ENCODE results near the gene EFR3B. TPM values are rescaled to one million over a fixed set of nuclear protein-coding genes. Genes with fewer than 3 reads are reported as not detected.

Gene EFR3B
- total RNA-seq, 1 donor from 2014 or later = 0.12 TPM

DNA sequence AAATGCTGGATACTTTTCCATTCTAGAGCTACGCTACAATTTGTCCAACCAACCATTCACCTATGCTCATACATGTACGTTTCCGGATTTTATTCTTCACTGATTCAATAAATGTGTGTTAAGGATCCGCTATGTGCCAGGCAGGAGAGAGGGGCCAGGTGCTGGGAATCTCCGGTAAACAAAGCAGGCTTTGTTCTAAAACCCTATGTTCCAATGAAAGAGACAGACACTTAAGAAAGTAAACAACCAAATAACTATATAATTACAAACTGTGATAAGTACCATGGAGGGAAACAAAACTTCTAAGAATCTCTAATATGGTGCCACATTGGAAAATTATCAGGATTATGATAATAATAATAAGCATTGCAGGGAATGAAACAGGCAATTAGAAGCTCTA is 148.7 kb downstream of the EFR3B start:
- Mint-ChIP-seq H3K4me3 (no peak overlapping the region), H3K27ac (no peak overlapping the region), H3K4me1 (no peaks in the 10 kb centered on the region), H3K36me3 (ENCODE audit: low read depth) (no peaks in the 10 kb centered on the region), H3K9me3 (no peaks in the 10 kb centered on the region), H3K27me3 (peaks cover 7% of the 10 kb centered on the region)
- no peak for DNase-seq
- intact Hi-C loops (cut with micrococcal nuclease) = loop anchor here (10.0 kb wide), 1 partner anchor 56 kb away; no protein-coding TSS in a partner anchor

- Mint-ChIP-seq H3K4me3 (no peak overlapping the region), H3K9me3 (no peaks in the 10 kb centered on the region), H3K4me1 (no peaks in the 10 kb centered on the region), H3K36me3 (ENCODE audit: low read depth) (no peaks in the 10 kb centered on the region), H3K27me3 (peaks cover 15% of the 10 kb centered on the region), H3K27ac (no peak overlapping the region)
- intact Hi-C loops (cut with micrococcal nuclease) = loop anchor here (5.0 to 10.0 kb wide), 2 partner anchors 60 to 782 kb away; no protein-coding TSS in a partner anchor
- DNase-seq = no peak
Measured at GRCh38 chr2:25194576-25195122, 152.8 kb downstream of the EFR3B start.

GRCh38 chr2:25197336-25198208 is 155.7 kb downstream of the EFR3B start:
- Mint-ChIP-seq H3K27me3 (peaks cover 13% of the 10 kb centered on the region), H3K27ac (no peak overlapping the region), H3K4me3 (no peak overlapping the region), H3K4me1 (peaks cover 5% of the 10 kb centered on the region), H3K9me3 (no peaks in the 10 kb centered on the region), H3K36me3 (ENCODE audit: low read depth) (no peaks in the 10 kb centered on the region)
- intact Hi-C loops (cut with micrococcal nuclease) = loop anchor here (5.0 to 10.0 kb wide), 2 partner anchors 63 to 785 kb away; no protein-coding TSS in a partner anchor
- DNase-seq = no peak

DNA sequence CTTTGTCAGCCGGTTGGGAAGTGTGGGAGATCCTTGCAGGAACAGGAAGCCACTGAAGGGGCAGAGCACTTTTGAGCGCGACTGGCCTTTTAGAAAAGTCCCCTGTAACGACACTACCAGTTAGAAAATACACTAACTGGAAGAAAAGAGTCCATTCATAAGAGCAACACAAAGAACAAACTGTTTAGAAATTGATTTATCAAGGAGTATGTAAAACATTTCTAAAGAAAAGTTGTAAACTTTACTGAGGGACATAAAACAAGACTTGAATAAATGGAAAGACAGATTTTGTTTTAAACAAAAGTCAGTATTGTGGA is 156.3 kb downstream of the EFR3B start:
- Mint-ChIP-seq H3K27me3 (peaks cover 13% of the 10 kb centered on the region), H3K4me3 (no peak overlapping the region), H3K27ac (no peak overlapping the region), H3K36me3 (ENCODE audit: low read depth) (no peaks in the 10 kb centered on the region), H3K9me3 (no peaks in the 10 kb centered on the region), H3K4me1 (peaks cover 5% of the 10 kb centered on the region)
- intact Hi-C loops (cut with micrococcal nuclease) = loop anchor here (5.0 to 10.0 kb wide), 2 partner anchors 63 to 786 kb away; no protein-coding TSS in a partner anchor
- DNase-seq = no peak

GRCh38 chr2:25198576-25198975 is 156.7 kb downstream of the EFR3B start:
- Mint-ChIP-seq H3K9me3 (no peaks in the 10 kb centered on the region), H3K4me3 (no peak overlapping the region), H3K36me3 (ENCODE audit: low read depth) (no peaks in the 10 kb centered on the region), H3K27me3 (peaks cover 13% of the 10 kb centered on the region), H3K4me1 (peaks cover 5% of the 10 kb centered on the region), H3K27ac (no peak overlapping the region)
- no peak for DNase-seq
- intact Hi-C loops (cut with micrococcal nuclease) = loop anchor here (5.0 to 10.0 kb wide), 2 partner anchors 64 to 786 kb away; no protein-coding TSS in a partner anchor

- no peaks in the 10 kb centered on the region for H3K9me3 Mint-ChIP-seq
- peaks cover 5% of the 10 kb centered on the region for H3K4me1 Mint-ChIP-seq
- no peak overlapping the region for H3K4me3 Mint-ChIP-seq
- no peaks in the 10 kb centered on the region for H3K36me3 Mint-ChIP-seq (ENCODE audit: low read depth)
- no peak for DNase-seq
- intact Hi-C loops (cut with micrococcal nuclease) = no loop called here
- peaks cover 13% of the 10 kb centered on the region for H3K27me3 Mint-ChIP-seq
- no peak overlapping the region for H3K27ac Mint-ChIP-seq
Measured at GRCh38 chr2:25201265-25201664, 159.4 kb downstream of the EFR3B start.

DNA sequence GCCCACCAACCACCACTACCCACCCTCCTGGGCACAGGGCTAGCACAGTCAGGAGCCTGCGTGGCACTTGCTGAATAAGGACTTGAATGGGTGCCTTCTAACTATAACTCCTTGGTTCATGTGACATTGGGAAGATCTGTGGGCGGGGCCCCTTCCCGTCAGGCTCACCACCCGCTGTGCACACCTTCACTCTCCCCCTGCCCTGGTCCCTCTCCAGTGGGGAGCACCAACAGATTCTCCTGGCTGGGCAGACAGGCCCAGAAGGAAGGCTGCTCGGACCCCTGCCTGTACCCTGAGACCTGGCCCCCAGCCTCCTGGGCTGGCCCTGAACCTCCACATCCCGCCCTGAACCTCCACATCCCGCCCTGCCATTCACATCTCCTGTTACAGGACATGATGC is 159.9 kb downstream of the EFR3B start:
- no peak for DNase-seq
- H3K9me3 Mint-ChIP-seq = no peaks in the 10 kb centered on the region
- intact Hi-C loops (cut with micrococcal nuclease) = no loop called here
- H3K27ac Mint-ChIP-seq = no peak overlapping the region
- peaks cover 13% of the 10 kb centered on the region for H3K27me3 Mint-ChIP-seq
- no peak overlapping the region for H3K4me3 Mint-ChIP-seq
- H3K36me3 Mint-ChIP-seq (ENCODE audit: low read depth) = no peaks in the 10 kb centered on the region
- peaks cover 5% of the 10 kb centered on the region for H3K4me1 Mint-ChIP-seq

GRCh38 chr2:25202275-25202674 is 160.4 kb downstream of the EFR3B start:
- no peaks in the 10 kb centered on the region for H3K36me3 Mint-ChIP-seq (ENCODE audit: low read depth)
- peaks cover 7% of the 10 kb centered on the region for H3K4me1 Mint-ChIP-seq
- no peak overlapping the region for H3K4me3 Mint-ChIP-seq
- intact Hi-C loops (cut with micrococcal nuclease) = no loop called here
- H3K27me3 Mint-ChIP-seq = peaks cover 12% of the 10 kb centered on the region
- H3K9me3 Mint-ChIP-seq = no peaks in the 10 kb centered on the region
- DNase-seq = no peak
- no peak overlapping the region for H3K27ac Mint-ChIP-seq

- no peak overlapping the region for H3K4me3 Mint-ChIP-seq
- H3K4me1 Mint-ChIP-seq = peaks cover 9% of the 10 kb centered on the region
- H3K9me3 Mint-ChIP-seq = no peaks in the 10 kb centered on the region
- no peak overlapping the region for H3K27ac Mint-ChIP-seq
- peaks cover 2% of the 10 kb centered on the region for H3K27me3 Mint-ChIP-seq
- no peak for DNase-seq
- intact Hi-C loops (cut with micrococcal nuclease) = no loop called here
- H3K36me3 Mint-ChIP-seq (ENCODE audit: low read depth) = no peaks in the 10 kb centered on the region
Measured at GRCh38 chr2:25204190-25204838, 162.4 kb downstream of the EFR3B start.

DNA sequence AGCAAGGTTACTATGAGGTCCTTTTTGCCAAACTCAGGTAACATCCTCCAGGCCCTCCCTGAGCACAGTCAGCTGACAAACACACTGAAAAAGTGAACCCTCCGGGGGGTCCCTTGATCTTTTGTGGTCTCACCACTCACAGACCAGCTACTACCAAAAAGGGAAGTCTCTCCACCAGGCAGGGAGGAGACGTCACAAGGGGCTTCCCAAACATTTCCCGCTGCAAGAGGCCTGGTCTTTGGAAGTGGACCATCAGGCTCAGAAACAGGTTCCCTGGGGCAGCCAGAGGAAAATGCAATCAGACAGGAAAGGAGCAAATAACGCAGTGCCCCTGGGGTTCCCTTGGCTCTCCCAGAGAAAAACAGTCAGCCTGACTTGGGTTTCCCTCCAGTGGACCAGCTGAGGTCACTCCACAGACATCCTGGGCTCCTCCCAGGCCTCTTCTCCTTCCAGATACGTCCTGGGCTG is 165.2 kb downstream of the EFR3B start:
- no peaks in the 10 kb centered on the region for H3K9me3 Mint-ChIP-seq
- no peak for DNase-seq
- no peak overlapping the region for H3K27ac Mint-ChIP-seq
- H3K36me3 Mint-ChIP-seq (ENCODE audit: low read depth) = no peaks in the 10 kb centered on the region
- H3K4me1 Mint-ChIP-seq = peaks cover 15% of the 10 kb centered on the region
- intact Hi-C loops (cut with micrococcal nuclease) = no loop called here
- H3K4me3 Mint-ChIP-seq = no peak overlapping the region
- no peaks in the 10 kb centered on the region for H3K27me3 Mint-ChIP-seq

Other genes starting within 250 kb of the EFR3B start
- gene PTRHD1, start 248.7 kb upstream of the EFR3B start, total RNA-seq = 21.7 and 22.2 TPM in 2 replicates
- gene CENPO, start 248.7 kb upstream of the EFR3B start, total RNA-seq = 44.0 and 45.9 TPM in 2 replicates
- gene ADCY3, start 121.8 kb upstream of the EFR3B start, total RNA-seq = 103 and 108 TPM in 2 replicates
- 6.9 and 7.0 TPM in 2 replicates for gene DNAJC27, start 70.1 kb upstream of the EFR3B start, total RNA-seq
- gene POMC, start 126.5 kb downstream of the EFR3B start, total RNA-seq = 6.9 and 7.2 TPM in 2 replicates

All from activated CD4-positive, alpha-beta T cell treated with anti-CD3 and anti-CD28 coated beads, Interleukin-2, amount 10 ng/mL, durations not matched to agents 24 days and 14 days (primary cell).